ENCODE data around the gene RPS29.
A peak's percentile ranks its signal among the peaks of the same experiment; 100 is the strongest.
"Not testable (repeated sequence)": the region's sequence is repeated elsewhere in the genome, so short reads cannot be mapped to it uniquely, and the experiment has no call there.

The RPS29 gene

GRCh38 chr14:49598189-49598484 lies 12.0 kb upstream of the RPS29 start:
- no peak for DNase-seq (ENCODE audit: low read depth)

- DNase-seq (ENCODE audit: low read depth): no peak
Observed at GRCh38 chr14:49594347-49595091, 8.3 kb upstream of the RPS29 start.

- DNase-seq (ENCODE audit: low read depth): no peak
Observed at GRCh38 chr14:49593016-49593415, 6.8 kb upstream of the RPS29 start.

GRCh38 chr14:49589387-49589786 lies 3.2 kb upstream of the RPS29 start:
- DNase-seq (ENCODE audit: low read depth): no peak

GRCh38 chr14:49586673-49587460 lies 687 bp upstream of the RPS29 start:
- peak; percentile 8 for DNase-seq (ENCODE audit: low read depth)

GRCh38 chr14:49584981-49585640 lies 1.1 kb downstream of the RPS29 start:
- DNase-seq (ENCODE audit: low read depth): not testable (repeated sequence)

GRCh38 chr14:49584058-49584457 lies 2.1 kb downstream of the RPS29 start:
- DNase-seq (ENCODE audit: low read depth): no peak

- no peak for DNase-seq (ENCODE audit: low read depth)
Observed at GRCh38 chr14:49583629-49584028, 2.6 kb downstream of the RPS29 start.

GRCh38 chr14:49582113-49582977 lies 3.8 kb downstream of the RPS29 start:
- no peak for DNase-seq (ENCODE audit: low read depth)

- DNase-seq (ENCODE audit: low read depth): no peak
Observed at GRCh38 chr14:49581209-49582112, 4.7 kb downstream of the RPS29 start.

- DNase-seq (ENCODE audit: low read depth): no peak
Observed at GRCh38 chr14:49579841-49580240, 6.3 kb downstream of the RPS29 start.

GRCh38 chr14:49578141-49578540 lies 8.0 kb downstream of the RPS29 start:
- DNase-seq (ENCODE audit: low read depth): no peak

GRCh38 chr14:49574038-49574437 lies 12.1 kb downstream of the RPS29 start:
- no peak for DNase-seq (ENCODE audit: low read depth)

- no peak for DNase-seq (ENCODE audit: low read depth)
Observed at GRCh38 chr14:49569281-49569680, 16.9 kb downstream of the RPS29 start.

- no peak for DNase-seq (ENCODE audit: low read depth)
Observed at GRCh38 chr14:49566714-49567113, 19.5 kb downstream of the RPS29 start.

GRCh38 chr14:49559979-49560768 lies 26.0 kb downstream of the RPS29 start:
- no peak for DNase-seq (ENCODE audit: low read depth)

- no peak for DNase-seq (ENCODE audit: low read depth)
Observed at GRCh38 chr14:49553892-49554291, 32.3 kb downstream of the RPS29 start.

- DNase-seq (ENCODE audit: low read depth): no peak
Observed at GRCh38 chr14:49553106-49553505, 33.1 kb downstream of the RPS29 start.

GRCh38 chr14:49551569-49551968 lies 34.6 kb downstream of the RPS29 start:
- DNase-seq (ENCODE audit: low read depth): no peak
